Body of pancreas (tissue), 4 donors: ENCODE measurements around the gene ADGRV1.

ENCODE experiments used
- CTCF ChIP-seq, 7 experiments: fragments of 450-650 bp in 4 of 7; fragments of 200-600 bp in 3 of 7; sonication (generic) in 3 of 7; IDR thresholded peaks; one replicate each; pipeline ENCODE4 v1.5.1; 2016 to 2019; ENCODE audit warnings: antibody characterized with exemption in 7 of 7
- POLR2A ChIP-seq, 3 donors: fragments of 450-650 bp; IDR thresholded peaks; one replicate each; pipeline ENCODE4 v1.6.1; 2016; ENCODE audit warnings: antibody characterized with exemption in 3 of 3, mild to moderate bottlenecking in 2 of 3

GRCh38 chr5:91151947-91152346 lies 593.4 kb downstream of the ADGRV1 start:
- TF ChIP-seq CTCF (IDR thresholded peaks at IDR 0.05) (no peak), POLR2A (IDR thresholded peaks at IDR 0.05) (no peak)
